MM.1S (cell line): ENCODE measurements around the gene IFNL3.

Experiments
- CTCF ChIP-seq: fragments of 300-600 bp; sonication (generic); IDR thresholded peaks from 2 replicates; pipeline ENCODE4 v1.5.1; 2016; ENCODE audit warnings: antibody characterized with exemption, low read length, mixed read lengths
- EZH2 ChIP-seq: fragments of 300-600 bp; sonication (generic); optimal IDR thresholded peaks from 2 replicates; pipeline ENCODE3; 2017; ENCODE audit warnings: low read depth, mild to moderate bottlenecking, antibody characterized with exemption, low read length, mixed read lengths
- EZH2phosphoT487 ChIP-seq: fragments of 300-600 bp; sonication (generic); IDR thresholded peaks from 2 replicates; pipeline ENCODE4 v1.6.1; 2018; ENCODE audit warnings: antibody characterized with exemption, low read length

DNA sequence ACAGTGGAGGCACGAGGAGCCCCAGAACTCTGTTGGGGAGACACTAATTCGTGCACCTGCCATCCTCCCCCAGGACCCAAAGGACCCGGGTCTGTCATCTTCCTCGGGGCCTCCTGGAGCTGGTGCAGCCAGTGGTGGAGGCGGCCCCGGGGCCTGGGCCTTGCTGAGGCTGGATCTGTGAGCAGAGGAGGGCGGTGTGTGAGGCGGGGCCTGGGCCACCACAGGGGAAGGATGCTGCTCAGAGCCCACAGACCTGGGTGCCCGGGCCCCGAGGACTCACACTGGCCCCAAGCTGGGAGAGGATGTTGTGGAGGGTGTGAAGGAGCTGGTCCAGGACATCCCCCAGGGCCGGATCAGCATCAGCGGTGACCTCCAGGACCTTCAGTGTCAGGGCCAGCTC is 8.3 kb downstream of the IFNL3 start:
- TF ChIP-seq CTCF (no peak), EZH2phosphoT487 (no peak), EZH2 (no peak)
